HEK293 (cell line): Measurements from ENCODE around the gene SLFN12L.

Experiments used
- CTCF ChIA-PET: fragments of 350-600 bp; formaldehyde crosslinking; extraction: SDS; loops from one replicate; lab custom pipeline; 2021; ENCODE audit warnings: antibody characterized with exemption; lab: Yijun Ruan, JAX
- POLR2A ChIA-PET: fragments of 300-600 bp; formaldehyde crosslinking; extraction: SDS; loops from one replicate; lab custom pipeline; 2020; ENCODE audit warnings: antibody characterized with exemption, inconsistent platforms; lab: Yijun Ruan, JAX
- H3K27ac ChIP-seq: fragments of 200-500 bp; sonication (Bioruptor generic); 2 replicates; pipeline ENCODE4 v1.5.1; 2014; ENCODE audit warnings: low read depth, low read length, control low read depth, inconsistent platforms; ENCODE audit errors: extremely low read depth
- H3K36me3 ChIP-seq, 2 experiments: fragments of 200-500 bp in 1 of 2; sonication (Bioruptor generic) in 1 of 2; 1 replicate in 1 of 2; 2 replicates in 1 of 2; pipeline ENCODE4 v1.5.1; 2014 to 2017; ENCODE audit warnings: inconsistent platforms in 2 of 2, low read length in 2 of 2; ENCODE audit not compliant: control insufficient read depth in 2 of 2, insufficient read depth in 1 of 2
- H3K4me1 ChIP-seq: fragments of 200-500 bp; sonication (Bioruptor generic); 2 replicates; pipeline ENCODE4 v1.5.1; 2014; ENCODE audit warnings: mild to moderate bottlenecking, low read length, inconsistent platforms; ENCODE audit not compliant: control insufficient read depth, insufficient read depth
- H3K4me3 ChIP-seq: 2 replicates; pipeline ENCODE4 v1.5.1; 2011; ENCODE audit warnings: low read depth, mild to moderate bottlenecking, control low read depth, low read length, moderate library complexity
- H3K9me3 ChIP-seq: fragments of 200-500 bp; sonication (Bioruptor generic); 2 replicates; pipeline ENCODE4 v1.5.1; 2014; ENCODE audit warnings: low read depth, low read length, inconsistent platforms; ENCODE audit not compliant: control insufficient read depth, insufficient read depth
- EGR2 ChIP-seq: fragments of 450-650 bp; formaldehyde crosslinking; IDR thresholded peaks from 2 replicates; pipeline ENCODE4 v1.5.1; 2016; ENCODE audit warnings: low read depth, missing biosample characterization, missing genetic modification characterization
- GLIS1 ChIP-seq: fragments of 450-650 bp; formaldehyde crosslinking; IDR thresholded peaks from 2 replicates; pipeline ENCODE4 v1.5.1; 2016; ENCODE audit warnings: missing biosample characterization, missing genetic modification characterization
- HOXA7 ChIP-seq: sonication (generic); formaldehyde crosslinking; IDR thresholded peaks from 2 replicates; pipeline ENCODE4 v1.8.1; 2022; ENCODE audit warnings: missing genetic modification reagents, borderline replicate concordance
- HOXD13 ChIP-seq: sonication (generic); formaldehyde crosslinking; IDR thresholded peaks from 2 replicates; pipeline ENCODE4 v1.8.0; 2022; ENCODE audit warnings: missing genetic modification reagents, borderline replicate concordance
- IKZF3 ChIP-seq: fragments of 450-650 bp; IDR thresholded peaks from 2 replicates; pipeline ENCODE4 v1.5.0; 2018; ENCODE audit warnings: missing biosample characterization, mild to moderate bottlenecking, missing genetic modification characterization, moderate library complexity
- KLF8 ChIP-seq: fragments of 450-650 bp; formaldehyde crosslinking; IDR thresholded peaks from 2 replicates; pipeline ENCODE4 v1.5.1; 2016; ENCODE audit warnings: missing biosample characterization, missing genetic modification characterization
- MZF1 ChIP-seq: fragments of 450-650 bp; formaldehyde crosslinking; IDR thresholded peaks from 2 replicates; pipeline ENCODE4 v1.5.1; 2017; ENCODE audit warnings: missing biosample characterization, missing genetic modification characterization, borderline replicate concordance
- PRDM1 ChIP-seq: fragments of 450-650 bp; formaldehyde crosslinking; IDR thresholded peaks from 2 replicates; pipeline ENCODE4; 2016; ENCODE audit warnings: missing biosample characterization, missing genetic modification characterization
- SCRT1 ChIP-seq: fragments of 450-650 bp; formaldehyde crosslinking; IDR thresholded peaks from 2 replicates; pipeline ENCODE4 v1.5.1; 2016; ENCODE audit warnings: missing biosample characterization, missing genetic modification characterization, borderline replicate concordance
- SP2 ChIP-seq: fragments of 450-650 bp; formaldehyde crosslinking; IDR thresholded peaks from 2 replicates; pipeline ENCODE4 v1.5.1; 2016; ENCODE audit warnings: missing biosample characterization, missing genetic modification characterization
- ZBTB48 ChIP-seq: fragments of 450-650 bp; formaldehyde crosslinking; IDR thresholded peaks from 2 replicates; pipeline ENCODE4 v1.5.1; 2016; ENCODE audit warnings: missing biosample characterization, missing genetic modification characterization
- ZIC2 ChIP-seq: fragments of 450-650 bp; formaldehyde crosslinking; IDR thresholded peaks from 2 replicates; pipeline ENCODE4 v1.5.1; 2016; ENCODE audit warnings: missing biosample characterization, missing genetic modification characterization
- ZNF132 ChIP-seq: fragments of 450-650 bp; formaldehyde crosslinking; IDR thresholded peaks from 2 replicates; pipeline ENCODE4 v1.5.1; 2017; ENCODE audit warnings: missing biosample characterization, missing genetic modification characterization, borderline replicate concordance
- ZNF350 ChIP-seq: fragments of 450-650 bp; formaldehyde crosslinking; IDR thresholded peaks from 2 replicates; pipeline ENCODE4 v1.5.0; 2017; ENCODE audit warnings: missing biosample characterization, mild to moderate bottlenecking, missing genetic modification characterization
- ZNF621 ChIP-seq: fragments of 450-650 bp; formaldehyde crosslinking; IDR thresholded peaks from 2 replicates; pipeline ENCODE4 v1.5.1; 2017; ENCODE audit warnings: missing biosample characterization, missing genetic modification characterization
- ZNF623 ChIP-seq: fragments of 450-650 bp; formaldehyde crosslinking; IDR thresholded peaks from 2 replicates; pipeline ENCODE4 v1.5.1; 2016; ENCODE audit warnings: missing biosample characterization, missing genetic modification characterization
- ZNF660 ChIP-seq: fragments of 450-650 bp; IDR thresholded peaks from 2 replicates; pipeline ENCODE4 v1.5.1; 2018; ENCODE audit warnings: missing biosample characterization, mild to moderate bottlenecking, missing genetic modification characterization
- ZNF776 ChIP-seq: fragments of 450-650 bp; formaldehyde crosslinking; IDR thresholded peaks from 2 replicates; pipeline ENCODE4 v1.5.0; 2017; ENCODE audit warnings: missing biosample characterization, missing genetic modification characterization, borderline replicate concordance
- ZSCAN4 ChIP-seq: fragments of 450-650 bp; formaldehyde crosslinking; IDR thresholded peaks from 2 replicates; pipeline ENCODE4 v1.5.1; 2017; ENCODE audit warnings: missing biosample characterization, missing genetic modification characterization
- TF ChIP-seq, protein P1 (sequence below): fragments of 450-650 bp; formaldehyde crosslinking; conservative IDR thresholded peaks from 2 replicates; pipeline ENCODE4 v1.5.1; 2016; ENCODE audit warnings: low read depth, missing biosample characterization, missing genetic modification characterization
- TF ChIP-seq, protein P2 (sequence below): sonication (generic); formaldehyde crosslinking; IDR thresholded peaks from 2 replicates; pipeline ENCODE4 v1.8.1; 2022; ENCODE audit warnings: mild to moderate bottlenecking, moderate library complexity, missing genetic modification reagents

Gene SLFN12L

GRCh38 chr17:35432176-35433074 is 105.1 kb downstream of the SLFN12L start, which contains the start of gene SLFN12:
Gene SLFN12 (minus strand): TSS chr17:35432500. CDS start chr17:35423028, 9,472 bp downstream.
- peak within 1 kb of the TSS; percentile 49 for H3K4me3 ChIP-seq
- ChIA-PET CTCF (interaction anchor here (0.6 to 4.2 kb wide), 7 partner anchors 16 to 315 kb away, joined by 3 to 15 read pairs (median 3); partner anchors contain the start of gene SLFN13), POLR2A (interaction anchor here (0.5 to 3.5 kb wide), 5 partner anchors 12 to 439 kb away, joined by 3 to 54 read pairs (median 7); partner anchors contain the start of genes SLFN11 and SLFN13)

GRCh38 chr17:35429702-35430101 is 107.8 kb downstream of the SLFN12L start:
- CTCF ChIA-PET: interaction anchor here (0.9 to 1.1 kb wide), 2 partner anchors 15 to 105 kb away, joined by 3 to 6 read pairs; no protein-coding TSS in a partner anchor
- Histone ChIP-seq H3K9me3 (no peaks in the 10 kb centered on the region; the same call in 1 of the 2 replicates), H3K27ac (no peak overlapping the region)
- no peak for TF ChIP-seq ZNF132 (tag by site-specific recombination)
- TF ChIP-seq ZIC2 (tag by site-specific recombination): peak; percentile 54
- no peak for TF ChIP-seq ZNF776 (tag by site-specific recombination)
- TF ChIP-seq EGR2 (tag by site-specific recombination): no peak
- TF ChIP-seq HOXA7 (CRISPR knock-in tag): no peak
- TF ChIP-seq GLIS1 (tag by site-specific recombination): peak; percentile 53
- no peak for TF ChIP-seq HOXD13 (CRISPR knock-in tag)
- TF ChIP-seq SCRT1 (tag by site-specific recombination): no peak
- TF ChIP-seq ZNF621 (tag by site-specific recombination): no peak
- TF ChIP-seq, all 188 proteins: peak for 2
- Histone ChIP-seq H3K4me3 (no peak overlapping the region), H3K36me3 (no peaks in the 10 kb centered on the region), H3K4me1 (peaks cover 14% of the 10 kb centered on the region)
- POLR2A ChIA-PET: no interaction called here

More at GRCh38 chr17:35432176-35433074, 105.1 kb downstream of the SLFN12L start, which contains the start of gene SLFN12:
- no peaks in the 10 kb centered on the region for H3K36me3 ChIP-seq
- H3K4me1 ChIP-seq: peaks cover 14% of the 10 kb centered on the region
- TF ChIP-seq ZNF660 (tag by site-specific recombination) (0 out of 2 replicates have a peak, but pooled peaks have one; percentile 13), MZF1 (tag by site-specific recombination) (peak; percentile 44; the same call in 1 of the 2 replicates), IKZF3 (tag by site-specific recombination) (peak; percentile 72), PRDM1 (tag by site-specific recombination) (0 out of 2 replicates have a peak, but pooled peaks have one; percentile 35), ZNF623 (tag by site-specific recombination) (no peak), ZNF350 (tag by site-specific recombination) (peak; percentile 77), ZSCAN4 (tag by site-specific recombination) (no peak), KLF8 (tag by site-specific recombination) (0 out of 2 replicates have a peak, but pooled peaks have one; percentile 20), ZBTB48 (tag by site-specific recombination) (peak; percentile 84), SP2 (tag by site-specific recombination) (peak; percentile 44)
- TF ChIP-seq, protein P1, sequence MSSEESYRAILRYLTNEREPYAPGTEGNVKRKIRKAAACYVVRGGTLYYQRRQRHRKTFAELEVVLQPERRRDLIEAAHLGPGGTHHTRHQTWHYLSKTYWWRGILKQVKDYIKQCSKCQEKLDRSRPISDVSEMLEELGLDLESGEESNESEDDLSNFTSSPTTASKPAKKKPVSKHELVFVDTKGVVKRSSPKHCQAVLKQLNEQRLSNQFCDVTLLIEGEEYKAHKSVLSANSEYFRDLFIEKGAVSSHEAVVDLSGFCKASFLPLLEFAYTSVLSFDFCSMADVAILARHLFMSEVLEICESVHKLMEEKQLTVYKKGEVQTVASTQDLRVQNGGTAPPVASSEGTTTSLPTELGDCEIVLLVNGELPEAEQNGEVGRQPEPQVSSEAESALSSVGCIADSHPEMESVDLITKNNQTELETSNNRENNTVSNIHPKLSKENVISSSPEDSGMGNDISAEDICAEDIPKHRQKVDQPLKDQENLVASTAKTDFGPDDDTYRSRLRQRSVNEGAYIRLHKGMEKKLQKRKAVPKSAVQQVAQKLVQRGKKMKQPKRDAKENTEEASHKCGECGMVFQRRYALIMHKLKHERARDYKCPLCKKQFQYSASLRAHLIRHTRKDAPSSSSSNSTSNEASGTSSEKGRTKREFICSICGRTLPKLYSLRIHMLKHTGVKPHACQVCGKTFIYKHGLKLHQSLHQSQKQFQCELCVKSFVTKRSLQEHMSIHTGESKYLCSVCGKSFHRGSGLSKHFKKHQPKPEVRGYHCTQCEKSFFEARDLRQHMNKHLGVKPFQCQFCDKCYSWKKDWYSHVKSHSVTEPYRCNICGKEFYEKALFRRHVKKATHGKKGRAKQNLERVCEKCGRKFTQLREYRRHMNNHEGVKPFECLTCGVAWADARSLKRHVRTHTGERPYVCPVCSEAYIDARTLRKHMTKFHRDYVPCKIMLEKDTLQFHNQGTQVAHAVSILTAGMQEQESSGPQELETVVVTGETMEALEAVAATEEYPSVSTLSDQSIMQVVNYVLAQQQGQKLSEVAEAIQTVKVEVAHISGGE: no peak
- TF ChIP-seq, protein P2, sequence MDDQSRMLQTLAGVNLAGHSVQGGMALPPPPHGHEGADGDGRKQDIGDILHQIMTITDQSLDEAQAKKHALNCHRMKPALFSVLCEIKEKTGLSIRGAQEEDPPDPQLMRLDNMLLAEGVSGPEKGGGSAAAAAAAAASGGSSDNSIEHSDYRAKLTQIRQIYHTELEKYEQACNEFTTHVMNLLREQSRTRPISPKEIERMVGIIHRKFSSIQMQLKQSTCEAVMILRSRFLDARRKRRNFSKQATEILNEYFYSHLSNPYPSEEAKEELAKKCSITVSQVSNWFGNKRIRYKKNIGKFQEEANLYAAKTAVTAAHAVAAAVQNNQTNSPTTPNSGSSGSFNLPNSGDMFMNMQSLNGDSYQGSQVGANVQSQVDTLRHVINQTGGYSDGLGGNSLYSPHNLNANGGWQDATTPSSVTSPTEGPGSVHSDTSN (CRISPR knock-in tag): no peak
- peak within 1 kb of the TSS; percentile 83 for H3K27ac ChIP-seq
- no peaks in the 10 kb centered on the region for H3K9me3 ChIP-seq
